GM18951 (cell line): Measurements from ENCODE around the gene ZMYND15.
"Not testable (repeated sequence)": the region's sequence is repeated elsewhere in the genome, so short reads cannot be mapped to it uniquely, and the experiment has no call there.

ENCODE experiments used
- POLR2A ChIP-seq: IDR thresholded peaks from 4 replicates; pipeline ENCODE4 v1.6.1; 2011; ENCODE audit warnings: mild to moderate bottlenecking; ENCODE audit not compliant: insufficient read length, insufficient read depth; ENCODE audit errors: extremely low read depth
- in situ Hi-C: fragments of 300-500 bp; cut with MboI; formaldehyde crosslinking; loops from one replicate; pipeline ENCODE4 v1.12.0; 2022; ENCODE audit warnings: low sequenced_read_pairs, mixed read lengths, inconsistent platforms; ENCODE audit not compliant: unreplicated experiment

Gene ZMYND15

GRCh38 chr17:4739122-4740024, at the start of gene ZMYND15, which contains the start of gene CXCL16:
Gene ZMYND15 (plus strand): TSS chr17:4739833. CDS start chr17:4740549, 716 bp downstream.
Gene CXCL16 (minus strand): TSS chr17:4739928. CDS start chr17:4739339, 589 bp downstream.
- TF ChIP-seq POLR2A = no peak
- in situ Hi-C loops = no loop called here

- in situ Hi-C loops = not testable (repeated sequence)
These were observed 49.8 kb upstream of the ZMYND15 start for GRCh38 chr17:4689872-4690271.

GRCh38 chr17:4690745-4691144, 48.9 kb upstream of the ZMYND15 start:
- in situ Hi-C loops = no loop called here
- TF ChIP-seq POLR2A = no peak

- in situ Hi-C loops = no loop called here
These were observed 47.9 kb upstream of the ZMYND15 start for GRCh38 chr17:4691686-4692085.

GRCh38 chr17:4693416-4693815, 46.2 kb upstream of the ZMYND15 start:
- in situ Hi-C loops = no loop called here
- no peak for TF ChIP-seq POLR2A

More at GRCh38 chr17:4691686-4692085, 47.9 kb upstream of the ZMYND15 start:
- no peak for TF ChIP-seq POLR2A

GRCh38 chr17:4696437-4696805, 43.2 kb upstream of the ZMYND15 start:
- TF ChIP-seq POLR2A = no peak
- in situ Hi-C loops = no loop called here

- in situ Hi-C loops = not testable (repeated sequence)
These were observed 40.1 kb upstream of the ZMYND15 start for GRCh38 chr17:4699401-4700056.

GRCh38 chr17:4701116-4701515, 38.5 kb upstream of the ZMYND15 start:
- TF ChIP-seq POLR2A = no peak
- in situ Hi-C loops = no loop called here

- no peak for TF ChIP-seq POLR2A
- in situ Hi-C loops = no loop called here
These were observed 36.3 kb upstream of the ZMYND15 start for GRCh38 chr17:4703330-4703691.

GRCh38 chr17:4704574-4704907, 35.1 kb upstream of the ZMYND15 start:
- in situ Hi-C loops = not testable (repeated sequence)

GRCh38 chr17:4704991-4705390, 34.6 kb upstream of the ZMYND15 start:
- no peak for TF ChIP-seq POLR2A
- in situ Hi-C loops = no loop called here

- in situ Hi-C loops = no loop called here
- TF ChIP-seq POLR2A = no peak
These were observed 33.5 kb upstream of the ZMYND15 start for GRCh38 chr17:4706121-4706520.

GRCh38 chr17:4708436-4708835, 31.2 kb upstream of the ZMYND15 start:
- in situ Hi-C loops = no loop called here

More at GRCh38 chr17:4708436-4708835, 31.2 kb upstream of the ZMYND15 start:
- TF ChIP-seq POLR2A = no peak
